Tibial nerve (tissue), 4 donors: ENCODE results near the gene RBM25. TPM values are rescaled to one million over a fixed set of nuclear protein-coding genes. Genes with fewer than 3 reads are reported as not detected.
A peak's percentile ranks its signal among the peaks of the same experiment; 100 is the strongest.
"Not testable (repeated sequence)": the region's sequence is repeated elsewhere in the genome, so short reads cannot be mapped to it uniquely, and the experiment has no call there.

ENCODE experiments used
- DNase-seq, 2 donors: peaks; one replicate each; pipeline ENCODE4 v3.0.0-alpha.2; 2019; ENCODE audit warnings: low spot score in 2 of 2
- H3K27ac ChIP-seq, 4 donors: fragments of 200-600 bp; sonication (generic) in 3 of 4; one replicate each; pipeline ENCODE4 v1.5.1; 2017 to 2019; ENCODE audit warnings: mild to moderate bottlenecking in 1 of 4
- H3K27me3 ChIP-seq, 2 donors: fragments of 200-600 bp; sonication (generic) in 1 of 2; one replicate each; pipeline versions ENCODE4 v1.5.1 to v1.6.0; 2017 to 2019
- H3K36me3 ChIP-seq, 3 donors: fragments of 200-600 bp; sonication (generic); one replicate each; pipeline ENCODE4 v1.5.1; 2018 to 2019
- H3K4me1 ChIP-seq, 4 donors: fragments of 200-600 bp; sonication (generic) in 3 of 4; one replicate each; pipeline ENCODE4 v1.5.1; 2017 to 2019
- H3K4me3 ChIP-seq, 4 donors: fragments of 200-600 bp; sonication (generic) in 3 of 4; one replicate each; pipeline ENCODE4 v1.5.1; 2017 to 2019; ENCODE audit warnings: mild to moderate bottlenecking in 1 of 4, moderate library complexity in 1 of 4
- H3K9me3 ChIP-seq, 4 donors: fragments of 200-600 bp; sonication (generic) in 3 of 4; one replicate each; pipeline ENCODE4 v1.5.1; 2017 to 2019
- CTCF ChIP-seq, 5 experiments: fragments of 200-600 bp in 3 of 5; fragments of 450-650 bp in 2 of 5; sonication (generic) in 3 of 5; IDR thresholded peaks; one replicate each; pipeline ENCODE4 v1.5.1; 2016 to 2019; ENCODE audit warnings: antibody characterized with exemption in 5 of 5, mild to moderate bottlenecking in 3 of 5, moderate library complexity in 2 of 5
- EP300 ChIP-seq, 2 donors: sonication (generic); formaldehyde crosslinking; IDR thresholded peaks; one replicate each; pipeline ENCODE4 v1.6.1; 2017; ENCODE audit warnings: antibody characterized with exemption in 2 of 2, mild to moderate bottlenecking in 1 of 2
- POLR2A ChIP-seq, 2 donors: fragments of 450-650 bp; IDR thresholded peaks; one replicate each; pipeline ENCODE4 v1.6.1; 2017; ENCODE audit warnings: antibody characterized with exemption in 2 of 2, mild to moderate bottlenecking in 2 of 2, moderate library complexity in 2 of 2
- WGBS, 2 donors: methylation state at CpG; one replicate each; pipeline ENCODE4 v1.1.5; 2018; 5-methylcytosine and 5-hydroxymethylcytosine counted together
- total RNA-seq, 4 donors: library from RNA; depleted of rRNA; stranded (reverse); fragments of >200 nt; gene quantifications; one replicate each; pipeline ENCODE4 v1.1.0, GENCODE V29; 2016

Gene RBM25
- total RNA-seq, 4 donors from 2014 or later, result 87.4 to 120 (median 101) TPM

GRCh38 chr14:73168274-73168673 lies 109.9 kb downstream of the RBM25 start:
- no peaks in the 10 kb centered on the region for H3K9me3 ChIP-seq
- peaks cover 0 to 15% (median 0%) of the 10 kb centered on the region in 4 donors for H3K4me1 ChIP-seq
- no peak for TF ChIP-seq POLR2A (IDR thresholded peaks at IDR 0.05)
- TF ChIP-seq EP300 (IDR thresholded peaks at IDR 0.05), result peak in 1 of 2 donors; percentile 37
- WGBS, 2 donors, result 60 to 63% methylated on average over 9 of the region's 9 CpGs
- H3K36me3 ChIP-seq, result peaks cover 0 to 87% (median 16%) of the 10 kb centered on the region in 3 donors
- no peak overlapping the region for H3K4me3 ChIP-seq
- no peaks in the 10 kb centered on the region for H3K27me3 ChIP-seq
- peak overlapping the region in 2 of 4 donors; percentile 71 to 72 for H3K27ac ChIP-seq
- DNase-seq, result no peak

GRCh38 chr14:73168691-73169090 lies 110.4 kb downstream of the RBM25 start:
- no peak for TF ChIP-seq CTCF (IDR thresholded peaks at IDR 0.05)
- TF ChIP-seq EP300 (IDR thresholded peaks at IDR 0.05), result no peak
- no peak for TF ChIP-seq POLR2A (IDR thresholded peaks at IDR 0.05)
- H3K4me1 ChIP-seq, result peaks cover 0 to 15% (median 0%) of the 10 kb centered on the region in 4 donors
- H3K4me3 ChIP-seq, result no peak overlapping the region
- 72 to 81% methylated on average over 14 of the region's 14 CpGs for WGBS, 2 donors
- no peaks in the 10 kb centered on the region for H3K9me3 ChIP-seq
- no peak for DNase-seq
- H3K36me3 ChIP-seq, result peaks cover 0 to 87% (median 16%) of the 10 kb centered on the region in 3 donors
- H3K27me3 ChIP-seq, result no peaks in the 10 kb centered on the region
- H3K27ac ChIP-seq, result peak overlapping the region in 2 of 4 donors; percentile 71 to 72

- 80 to 93% methylated on average over 6 of the region's 6 CpGs for WGBS, 2 donors
- H3K4me3 ChIP-seq, DNase-seq, H3K27ac ChIP-seq, H3K27me3 ChIP-seq, H3K9me3 ChIP-seq: not testable (repeated sequence)
- peaks cover 0 to 15% (median 0%) of the 10 kb centered on the region in 4 donors for H3K4me1 ChIP-seq
- peaks cover 0 to 87% (median 21%) of the 10 kb centered on the region in 3 donors for H3K36me3 ChIP-seq
Observed at GRCh38 chr14:73169855-73170254, 111.5 kb downstream of the RBM25 start.

- H3K4me1 ChIP-seq, result peaks cover 0 to 15% (median 0%) of the 10 kb centered on the region in 4 donors
- 82 to 85% methylated on average over 11 of the region's 11 CpGs for WGBS, 2 donors
- no peak for DNase-seq
- no peaks in the 10 kb centered on the region for H3K9me3 ChIP-seq
- no peak for TF ChIP-seq POLR2A (IDR thresholded peaks at IDR 0.05)
- TF ChIP-seq EP300 (IDR thresholded peaks at IDR 0.05), result no peak
- no peak for TF ChIP-seq CTCF (IDR thresholded peaks at IDR 0.05)
- no peak overlapping the region for H3K4me3 ChIP-seq
- peaks cover 2 to 87% (median 26%) of the 10 kb centered on the region in 3 donors for H3K36me3 ChIP-seq
- no peak overlapping the region for H3K27ac ChIP-seq
- no peaks in the 10 kb centered on the region for H3K27me3 ChIP-seq
Observed at GRCh38 chr14:73170686-73171085, 112.4 kb downstream of the RBM25 start.

GRCh38 chr14:73172500-73172899 lies 114.2 kb downstream of the RBM25 start:
- no peak for DNase-seq
- Histone ChIP-seq H3K36me3 (peaks cover 2 to 81% (median 26%) of the 10 kb centered on the region in 3 donors), H3K4me1 (peaks cover 0 to 28% (median 3%) of the 10 kb centered on the region in 4 donors), H3K4me3 (no peak overlapping the region), H3K9me3 (no peaks in the 10 kb centered on the region), H3K27me3 (no peaks in the 10 kb centered on the region), H3K27ac (peak overlapping the region in 1 of 4 donors; percentile 20)
- WGBS, 2 donors, result 84 to 92% methylated on average over 3 of the region's 3 CpGs
- TF ChIP-seq POLR2A (IDR thresholded peaks at IDR 0.05), result no peak
- TF ChIP-seq EP300 (IDR thresholded peaks at IDR 0.05), result no peak
- no peak for TF ChIP-seq CTCF (IDR thresholded peaks at IDR 0.05)

GRCh38 chr14:73173092-73173735 lies 114.9 kb downstream of the RBM25 start:
- no peak for TF ChIP-seq EP300 (IDR thresholded peaks at IDR 0.05)
- no peak for TF ChIP-seq POLR2A (IDR thresholded peaks at IDR 0.05)
- peak; percentile 31 to 61 (median 42) for TF ChIP-seq CTCF (IDR thresholded peaks at IDR 0.05)
- Histone ChIP-seq H3K9me3 (no peaks in the 10 kb centered on the region), H3K27ac (peak overlapping the region in 1 of 4 donors; percentile 20), H3K27me3 (no peaks in the 10 kb centered on the region), H3K4me3 (no peak overlapping the region), H3K4me1 (peaks cover 0 to 29% (median 3%) of the 10 kb centered on the region in 4 donors), H3K36me3 (peaks cover 2 to 83% (median 22%) of the 10 kb centered on the region in 3 donors)
- DNase-seq, result no peak
- WGBS, 2 donors, result 49 to 53% methylated on average over 3 of the region's 3 CpGs
